Measurements from ENCODE around the gene SEMA3B. TPM values are rescaled to one million over a fixed set of nuclear protein-coding genes. Genes with fewer than 3 reads are reported as not detected.

Gene SEMA3B
- polyA plus RNA-seq, result 0.27 and 0.28 TPM in 2 replicates

DNA sequence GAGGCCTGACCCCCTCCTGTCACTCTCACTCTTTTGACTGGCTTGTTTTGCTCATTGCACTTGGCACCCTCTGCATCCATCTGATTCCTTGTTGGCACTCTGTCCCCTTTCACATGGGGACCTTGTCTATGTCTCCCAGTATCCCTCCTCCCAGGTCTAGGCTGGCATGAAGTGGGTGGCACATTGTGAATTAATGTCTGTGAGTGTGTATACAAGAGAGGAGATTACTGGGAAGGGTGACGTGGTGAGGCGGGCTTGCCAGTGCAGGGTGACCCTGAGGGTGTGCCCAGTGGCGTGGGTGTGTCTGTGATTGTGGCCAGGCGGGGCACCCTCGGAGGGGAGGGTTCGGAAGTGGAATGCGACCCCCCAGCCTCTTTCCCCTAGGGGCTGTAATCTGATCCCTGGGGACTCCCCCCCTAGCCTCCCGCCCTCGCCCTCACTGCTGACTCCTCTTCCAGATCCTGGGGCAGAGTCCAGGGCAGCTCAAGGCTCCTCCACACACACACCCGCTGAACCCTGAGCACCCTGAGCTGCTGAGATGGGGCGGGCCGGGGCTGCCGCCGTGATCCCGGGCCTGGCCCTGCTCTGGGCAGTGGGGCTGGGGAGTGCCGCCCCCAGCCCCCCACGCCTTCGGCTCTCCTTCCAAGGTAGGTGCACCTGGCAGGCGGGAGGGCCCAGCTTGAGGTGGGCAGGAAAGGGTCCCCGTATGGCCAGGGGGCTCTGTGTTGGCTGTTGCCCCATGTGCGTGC, at the start of gene SEMA3B:
Gene SEMA3B (plus strand): TSS at position 445 of the 749 bp plus-strand sequence. CDS start 94 bp downstream, at position 539.

DNA sequence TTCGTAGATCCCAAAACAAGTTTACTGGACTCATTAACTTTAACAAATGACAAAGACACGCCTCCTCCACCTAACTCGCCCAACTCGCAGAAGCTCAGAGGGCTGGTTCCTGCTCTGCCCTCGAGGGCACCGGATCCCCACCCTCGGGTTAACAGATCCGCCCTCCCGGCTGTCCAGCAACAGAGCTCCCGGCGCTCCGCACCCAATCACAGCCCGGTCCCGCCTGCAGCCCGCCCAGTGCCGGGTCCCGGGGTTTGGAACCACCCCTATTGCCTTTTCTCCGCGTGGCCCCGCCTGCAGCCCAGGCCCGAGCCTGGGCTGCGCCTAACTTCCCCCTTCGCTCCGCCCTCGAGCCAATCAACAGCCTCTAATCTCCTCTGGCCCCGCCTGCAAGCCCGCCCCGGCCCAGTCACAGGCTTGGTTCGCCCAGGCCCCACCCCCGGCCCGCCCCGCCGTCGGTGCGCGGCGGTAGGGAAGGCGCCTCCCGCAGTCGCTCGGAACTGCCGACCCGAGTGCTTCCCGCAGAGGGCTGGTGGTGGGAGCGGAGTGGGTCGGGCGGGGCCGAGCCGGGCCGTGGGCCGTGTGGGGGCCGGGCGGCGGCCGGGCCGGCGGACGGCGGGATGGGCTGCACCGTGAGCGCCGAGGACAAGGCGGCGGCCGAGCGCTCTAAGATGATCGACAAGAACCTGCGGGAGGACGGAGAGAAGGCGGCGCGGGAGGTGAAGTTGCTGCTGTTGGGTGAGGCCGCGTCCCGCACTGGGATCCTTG, 33.0 kb upstream of the SEMA3B start, which contains the start of gene GNAI2:
Gene GNAI2 (plus strand): TSS at position 489 of the 768 bp plus-strand sequence. CDS start 132 bp downstream, at position 621.

DNA sequence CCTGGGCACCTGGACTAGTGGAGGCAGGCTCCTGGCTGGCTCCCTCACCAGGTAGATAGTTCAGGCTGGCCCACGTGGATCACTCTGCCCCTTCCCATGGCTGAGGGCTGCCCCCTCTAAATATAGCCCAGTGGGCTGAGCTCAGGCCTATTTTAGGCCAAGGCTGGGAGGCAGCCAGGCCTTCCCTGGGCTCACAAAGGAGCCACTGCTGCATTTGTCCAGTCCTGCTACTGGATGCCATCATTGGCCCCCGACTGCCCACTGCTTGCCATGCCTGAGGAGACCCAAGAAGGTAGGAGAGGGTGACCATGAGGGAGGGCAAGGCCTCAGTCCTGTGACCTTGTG, 9.9 kb downstream of the SEMA3B start, which contains the start of gene LSMEM2:
Gene LSMEM2 (plus strand): TSS at position 208 of the 345 bp plus-strand sequence. CDS start 27 bp downstream, at position 235.

DNA sequence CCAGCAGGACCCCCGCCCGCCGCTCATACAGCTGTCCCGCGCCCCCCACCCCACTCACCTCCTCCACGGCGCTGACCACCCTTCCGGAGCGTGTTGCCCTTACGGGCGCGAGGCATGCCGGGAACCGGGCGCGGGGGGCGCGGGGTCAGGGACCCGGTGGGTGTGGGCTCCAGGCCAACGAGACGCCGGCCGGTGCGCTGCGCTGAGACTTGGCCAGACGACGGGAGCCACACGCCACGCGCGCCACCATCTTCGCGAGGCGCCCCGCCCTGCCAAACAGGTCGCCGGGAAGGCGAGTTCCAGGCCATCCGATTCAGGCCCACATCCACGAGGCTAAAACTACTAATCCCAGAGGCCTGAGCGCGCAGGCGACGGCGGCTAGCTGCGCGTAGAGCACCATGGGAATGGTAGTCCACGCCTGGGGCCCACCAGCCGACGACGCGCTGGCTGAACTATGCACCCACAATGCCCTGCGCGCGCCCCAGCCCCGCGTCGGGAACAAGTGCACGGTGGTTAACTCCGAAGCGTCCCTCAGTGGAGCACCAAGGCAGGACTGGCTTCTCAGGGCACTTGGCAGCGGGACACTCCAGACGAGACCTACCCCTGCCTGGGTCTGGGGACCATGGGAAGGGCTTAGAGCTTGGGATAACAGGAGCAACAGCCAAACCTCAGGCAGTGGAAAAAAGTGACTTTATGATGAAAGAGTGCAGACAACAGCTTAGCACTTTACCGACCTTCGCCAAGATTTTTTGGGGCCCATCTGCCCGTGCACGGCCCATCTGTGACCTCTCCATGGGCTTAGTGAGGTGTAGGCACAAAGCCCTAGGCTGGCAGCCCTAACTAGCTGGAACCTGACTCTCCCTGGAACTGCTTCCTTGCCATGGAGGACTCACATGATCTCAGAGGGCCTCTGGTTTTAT, 23.5 kb downstream of the SEMA3B start, which contains the start of gene IFRD2:
Gene IFRD2 (minus strand): TSS at position 271 of the 920 bp plus-strand sequence. CDS start 155 bp downstream, at position 116.

DNA sequence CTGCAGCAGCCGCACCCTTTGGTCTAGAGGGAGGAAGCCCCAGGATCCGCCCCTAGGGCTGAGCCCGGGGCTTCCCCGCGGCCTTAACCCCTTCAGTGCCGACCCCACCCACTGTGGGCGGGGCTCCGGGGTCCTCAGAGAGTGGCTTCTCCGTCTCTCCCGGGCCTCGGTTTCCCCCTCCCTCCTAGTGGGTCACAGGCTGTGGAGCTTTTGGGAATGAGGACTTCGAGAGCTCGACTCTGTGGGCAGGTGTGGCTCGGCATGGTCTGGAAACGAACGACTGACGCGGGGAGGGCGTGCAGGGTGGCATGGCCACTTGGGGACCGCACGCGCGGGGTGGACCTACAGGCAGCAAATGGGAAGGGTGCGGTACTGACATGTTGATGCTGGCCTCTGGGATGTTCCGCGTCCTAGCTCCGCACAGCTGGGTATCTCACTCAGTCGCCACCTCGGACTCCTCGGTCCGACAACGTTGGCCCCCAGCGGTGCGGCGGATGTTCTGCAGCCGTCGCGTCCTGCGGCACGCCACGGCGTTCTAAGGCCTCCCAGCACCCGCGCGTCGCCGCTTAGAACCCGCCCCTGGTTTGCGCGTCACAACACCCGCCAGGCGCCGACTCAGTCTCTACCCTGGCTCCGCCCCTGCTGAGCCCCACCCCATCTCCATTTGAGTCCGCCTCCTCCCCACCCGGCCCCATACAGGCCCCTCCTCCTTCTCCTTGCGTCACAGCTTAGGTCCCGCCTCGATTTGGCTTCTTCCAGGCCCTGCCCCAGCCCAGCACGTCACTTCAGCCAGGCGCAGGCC, 30.1 kb downstream of the SEMA3B start, which contains the start of the genes HYAL3 and NAA80:
Gene HYAL3 (minus strand): TSS at position 570 of the 802 bp plus-strand sequence. CDS start 3,803 bp downstream, outside the sequence.
Gene NAA80 (minus strand): TSS at position 570 of the 802 bp plus-strand sequence. CDS start 1,942 bp downstream, outside the sequence.

DNA sequence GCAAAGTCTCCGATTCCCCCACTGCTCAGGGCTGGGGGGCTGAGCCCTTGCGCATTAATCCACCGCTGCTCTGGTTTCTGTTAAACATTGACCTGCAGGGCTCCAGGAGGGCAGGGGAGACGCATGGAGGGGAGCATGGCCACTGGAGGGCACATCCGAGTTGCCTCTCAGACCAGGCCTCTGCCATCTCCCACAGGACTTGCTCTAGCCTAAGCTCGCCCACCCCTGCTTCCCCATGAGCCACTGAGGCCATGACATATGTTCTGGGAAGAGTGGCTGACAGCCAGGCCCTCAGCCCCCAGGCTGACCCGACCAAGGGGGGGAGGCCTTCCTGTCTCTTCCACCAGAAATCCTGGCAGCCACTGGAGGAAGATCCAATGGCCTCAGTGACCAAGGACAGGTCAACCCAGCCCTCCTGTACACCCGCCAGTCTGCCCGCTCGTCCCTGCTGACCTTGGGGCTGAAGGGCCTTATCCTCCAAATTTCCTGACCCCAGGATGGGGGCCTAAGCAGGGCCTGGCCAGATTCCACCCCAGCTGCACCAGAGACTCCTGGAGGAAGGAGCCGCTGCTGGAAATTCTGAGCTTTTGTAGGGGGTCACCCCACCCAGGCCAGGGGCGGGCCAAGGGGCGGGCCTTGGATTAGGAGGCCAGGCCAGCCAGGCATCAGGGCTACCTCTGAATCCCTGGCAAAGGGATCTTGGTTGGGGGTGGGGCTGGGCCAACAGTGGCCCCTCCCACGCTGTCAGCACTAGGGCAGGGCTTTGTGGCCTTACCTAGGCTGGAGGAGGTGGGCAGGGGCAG, 34.3 kb downstream of the SEMA3B start, which contains the start of gene HYAL1:
Gene HYAL1 (minus strand): TSS at position 562 of the 803 bp plus-strand sequence. CDS start 618 bp downstream, outside the sequence.

DNA sequence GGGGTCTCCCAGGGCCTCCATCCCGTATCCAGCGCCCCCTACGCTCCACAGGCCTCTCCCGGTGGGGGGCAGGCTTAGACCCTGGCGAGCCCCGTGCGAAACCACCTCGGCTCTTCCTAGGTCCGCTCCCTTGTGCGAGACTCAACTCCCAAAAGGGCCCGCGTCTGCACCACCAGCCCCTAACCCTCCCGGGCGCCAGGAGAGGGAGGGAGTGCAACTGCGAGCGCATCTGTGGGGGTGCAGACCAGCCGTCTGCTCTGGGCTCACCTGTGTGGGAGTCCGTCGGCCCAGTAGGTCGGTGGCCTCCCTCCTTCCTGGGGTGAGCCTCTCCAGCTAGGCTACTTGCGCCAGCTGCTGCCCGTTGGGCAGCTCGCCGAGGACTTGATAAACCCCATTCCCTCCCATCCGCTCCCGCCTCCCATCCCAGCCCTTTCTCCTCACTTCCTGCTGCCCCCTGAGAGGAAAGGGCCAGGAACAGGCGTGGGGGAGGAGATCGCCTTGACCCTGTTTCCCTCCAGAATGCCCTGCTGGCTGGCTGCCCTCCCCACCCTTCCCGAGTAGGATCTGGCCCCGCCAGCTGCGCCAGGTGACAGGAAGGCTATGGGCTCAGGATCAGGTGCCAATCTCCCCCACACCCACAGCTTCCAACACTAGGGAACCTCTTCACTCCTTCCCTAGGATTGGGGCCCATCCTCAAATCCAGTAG, 53.6 kb downstream of the SEMA3B start, which contains the start of gene HYAL2:
Gene HYAL2 (minus strand): TSS at position 360 of the 706 bp plus-strand sequence. CDS start 2,256 bp downstream, outside the sequence.

Other genes with a start within 250 kb of the SEMA3B start
- gene RBM5, start 180.2 kb upstream of the SEMA3B start, polyA plus RNA-seq, result 27.7 and 31.1 TPM in 2 replicates
- gene SEMA3F, start 113.8 kb upstream of the SEMA3B start, polyA plus RNA-seq, result 0.10 TPM in 1 of 2 replicates, not detected in the other
- not detected in 2 replicates for gene GNAT1, start 77.5 kb upstream of the SEMA3B start, polyA plus RNA-seq
- gene SLC38A3, start 63.9 kb upstream of the SEMA3B start, polyA plus RNA-seq, result 0.16 and 4.2 TPM in 2 replicates
- gene GNAI2, start 32.9 kb upstream of the SEMA3B start, polyA plus RNA-seq, result 4.9 and 5.0 TPM in 2 replicates
- gene LSMEM2, start 9.9 kb downstream of the SEMA3B start, polyA plus RNA-seq, result not detected in 2 replicates
- gene IFRD2, start 23.3 kb downstream of the SEMA3B start, polyA plus RNA-seq, result 2.5 and 6.0 TPM in 2 replicates
- gene HYAL3, start 30.3 kb downstream of the SEMA3B start, polyA plus RNA-seq, result 3.8 TPM in 1 of 2 replicates, not detected in the other
- gene NAA80, start 30.3 kb downstream of the SEMA3B start, polyA plus RNA-seq, result 0.76 and 4.6 TPM in 2 replicates
- gene HYAL1, start 34.4 kb downstream of the SEMA3B start, polyA plus RNA-seq, result 0.83 TPM in 1 of 2 replicates, not detected in the other
- gene HYAL2, start 53.6 kb downstream of the SEMA3B start, polyA plus RNA-seq, result 1.8 and 4.4 TPM in 2 replicates
- gene TUSC2, start 59.1 kb downstream of the SEMA3B start, polyA plus RNA-seq, result 26.1 and 26.6 TPM in 2 replicates
- 2.4 and 3.2 TPM in 2 replicates for gene RASSF1, start 71.7 kb downstream of the SEMA3B start, polyA plus RNA-seq
- gene ZMYND10, start 76.6 kb downstream of the SEMA3B start, polyA plus RNA-seq, result not detected in 2 replicates
- 47.8 and 60.9 TPM in 2 replicates for gene NPRL2, start 81.6 kb downstream of the SEMA3B start, polyA plus RNA-seq
- gene CYB561D2, start 81.7 kb downstream of the SEMA3B start, polyA plus RNA-seq, result 7.5 and 22.2 TPM in 2 replicates
- 19.6 and 24.4 TPM in 2 replicates for gene TMEM115, start 90.4 kb downstream of the SEMA3B start, polyA plus RNA-seq
- gene CACNA2D2, start 234.5 kb downstream of the SEMA3B start, polyA plus RNA-seq, result 39.3 and 63.3 TPM in 2 replicates